GM18499 (cell line): ENCODE results near the gene TRAF3.
"Not testable (repeated sequence)": the region's sequence is repeated elsewhere in the genome, so short reads cannot be mapped to it uniquely, and the experiment has no call there.

Source experiments
- ATAC-seq: cut with Tn5 transposase; IDR thresholded peaks from one replicate; pipeline ENCODE4 v1.9.1; 2021; ENCODE audit warnings: moderate number of reproducible peaks; ENCODE audit not compliant: insufficient read depth, unreplicated experiment

The TRAF3 gene

GRCh38 chr14:102825307-102826095 lies 48.3 kb downstream of the TRAF3 start:
- no peak for ATAC-seq

- no peak for ATAC-seq
Measured at GRCh38 chr14:102826161-102826560, 48.9 kb downstream of the TRAF3 start.

- no peak for ATAC-seq
Measured at GRCh38 chr14:102826751-102827675, 49.8 kb downstream of the TRAF3 start.

GRCh38 chr14:102827716-102828115 lies 50.5 kb downstream of the TRAF3 start:
- no peak for ATAC-seq

GRCh38 chr14:102828151-102828550 lies 50.9 kb downstream of the TRAF3 start:
- no peak for ATAC-seq

GRCh38 chr14:102829016-102829548 lies 51.8 kb downstream of the TRAF3 start:
- ATAC-seq = no peak

- ATAC-seq = no peak
Measured at GRCh38 chr14:102830474-102831045, 53.3 kb downstream of the TRAF3 start.

GRCh38 chr14:102831163-102831804 lies 54.0 kb downstream of the TRAF3 start:
- ATAC-seq = no peak

GRCh38 chr14:102833341-102833740 lies 56.1 kb downstream of the TRAF3 start:
- ATAC-seq = no peak

- ATAC-seq = no peak
Measured at GRCh38 chr14:102833991-102834390, 56.7 kb downstream of the TRAF3 start.

GRCh38 chr14:102835959-102836358 lies 58.7 kb downstream of the TRAF3 start:
- no peak for ATAC-seq

- not testable (repeated sequence) for ATAC-seq
Measured at GRCh38 chr14:102837120-102837519, 59.9 kb downstream of the TRAF3 start.

GRCh38 chr14:102838501-102838900 lies 61.3 kb downstream of the TRAF3 start:
- no peak for ATAC-seq

- no peak for ATAC-seq
Measured at GRCh38 chr14:102840115-102840514, 62.9 kb downstream of the TRAF3 start.

GRCh38 chr14:102840771-102841528 lies 63.7 kb downstream of the TRAF3 start:
- ATAC-seq = no peak

GRCh38 chr14:102848830-102849525 lies 71.7 kb downstream of the TRAF3 start:
- ATAC-seq = no peak

GRCh38 chr14:102849526-102850379 lies 72.5 kb downstream of the TRAF3 start:
- ATAC-seq = no peak

- no peak for ATAC-seq
Measured at GRCh38 chr14:102853648-102854047, 76.4 kb downstream of the TRAF3 start.
